Endothelial cell of umbilical vein (primary cell): ENCODE measurements around the gene APOL2. TPM values are rescaled to one million over a fixed set of nuclear protein-coding genes. Genes with fewer than 3 reads are reported as not detected.

ENCODE experiments used
- BruUV-seq: library from RNA; stranded (reverse); fragments of 400-500 nt; replicated peaks from 2 replicates; lab custom pipeline; 2021; lab: Mats Ljungman, UMichigan
- CTCF ChIA-PET: fragments of 300-600, 350-600 bp; sonication (Branson Sonifier 250); formaldehyde crosslinking; loops from one replicate; lab custom pipeline; 2021; ENCODE audit warnings: antibody characterized with exemption, inconsistent platforms; lab: Charles Lee
- POLR2A ChIA-PET: fragments of 300-600, 350-600 bp; sonication (Branson Sonifier 250); formaldehyde crosslinking; loops from one replicate; lab custom pipeline; 2021; ENCODE audit warnings: antibody characterized with exemption, inconsistent platforms; lab: Charles Lee
- DNase-seq: peaks from one replicate; pipeline ENCODE4 v3.0.0-alpha.2; 2011; ENCODE audit warnings: low read depth, low spot score
- FAIRE-seq: peaks from 2 replicates; lab custom pipeline; 2011; peaks lifted over from hg19 to GRCh38; lab: Jason Lieb, UNC
- H2AFZ ChIP-seq: 2 replicates; pipeline ENCODE4 v1.6.0; 2012; ENCODE audit warnings: low read depth, low read length, control low read depth, inconsistent platforms
- H3K27ac ChIP-seq: 2 replicates; pipeline ENCODE4 v1.5.1; 2011; ENCODE audit warnings: low read depth, mild to moderate bottlenecking, control low read depth, low read length, moderate library complexity; ENCODE audit not compliant: insufficient read depth
- H3K27me3 ChIP-seq, 2 experiments: 2 replicates each; pipeline versions ENCODE4 v1.6.0 to v1.6.1; 2011; ENCODE audit warnings: low read length in 2 of 2, mixed read lengths in 1 of 2; ENCODE audit not compliant: control insufficient read depth in 2 of 2, insufficient read depth in 2 of 2
- H3K36me3 ChIP-seq, 2 experiments: 2 replicates in 1 of 2; 3 replicates in 1 of 2; pipeline ENCODE4 v1.5.1; 2011; ENCODE audit warnings: low read length in 2 of 2, mild to moderate bottlenecking in 1 of 2, moderate library complexity in 1 of 2; ENCODE audit not compliant: control insufficient read depth in 2 of 2, insufficient read depth in 2 of 2; ENCODE audit errors: extremely low read depth in 1 of 2
- H3K4me1 ChIP-seq: 3 replicates; pipeline ENCODE4 v1.5.1; 2011; ENCODE audit warnings: mild to moderate bottlenecking, low read length; ENCODE audit not compliant: control insufficient read depth, insufficient read depth; ENCODE audit errors: extremely low read depth
- H3K4me2 ChIP-seq: 2 replicates; pipeline ENCODE4 v1.6.1; 2011; ENCODE audit warnings: low read length, control low read depth, mixed read lengths; ENCODE audit not compliant: insufficient read depth
- H3K4me3 ChIP-seq, 3 experiments: fragments of 200-600 bp in 1 of 3; sonication (generic), shearing (Covaris generic) in 1 of 3; replicated peaks in 1 of 3; 2 replicates each; pipeline ENCODE4 v1.5.1; 2011 to 2016; ENCODE audit warnings: control low read depth in 3 of 3, low read length in 3 of 3, mild to moderate bottlenecking in 2 of 3, inconsistent platforms in 1 of 3, low read depth in 1 of 3, moderate library complexity in 1 of 3; ENCODE audit not compliant: insufficient read depth in 1 of 3
- H3K79me2 ChIP-seq: 2 replicates; pipeline ENCODE4 v1.6.0; 2012; ENCODE audit warnings: low read length, inconsistent platforms; ENCODE audit not compliant: control insufficient read depth, insufficient read depth
- H3K9ac ChIP-seq: replicated peaks from 2 replicates; pipeline ENCODE3; 2011; ENCODE audit warnings: low read length, control low read depth; ENCODE audit not compliant: insufficient read depth; ENCODE audit errors: extremely low read depth
- H3K9me1 ChIP-seq: replicated peaks from 3 replicates; pipeline ENCODE4 v1.6.0; 2011; ENCODE audit warnings: mild to moderate bottlenecking, low read length; ENCODE audit not compliant: control insufficient read depth, insufficient read depth; ENCODE audit errors: extremely low read depth
- H3K9me3 ChIP-seq: replicated peaks from 2 replicates; pipeline ENCODE4 v1.5.1; 2012; ENCODE audit warnings: low read length, inconsistent platforms; ENCODE audit not compliant: control insufficient read depth, insufficient read depth
- H4K20me1 ChIP-seq: replicated peaks from 2 replicates; pipeline ENCODE3; 2011; ENCODE audit warnings: mild to moderate bottlenecking, low read length; ENCODE audit not compliant: control insufficient read depth, insufficient read depth; ENCODE audit errors: extremely low read depth
- EZH2 ChIP-seq: IDR thresholded peaks from 2 replicates; pipeline ENCODE4 v1.6.1; 2012; ENCODE audit warnings: borderline replicate concordance, low read depth, mild to moderate bottlenecking, moderate library complexity, low read length, inconsistent platforms; ENCODE audit not compliant: severe bottlenecking
- FOS ChIP-seq: IDR thresholded peaks from 2 replicates; pipeline ENCODE4 v1.6.1; 2011; ENCODE audit warnings: mild to moderate bottlenecking, low read length, moderate library complexity, borderline replicate concordance; ENCODE audit not compliant: insufficient read depth
- GATA2 ChIP-seq: IDR thresholded peaks from 2 replicates; pipeline ENCODE4 v1.7.0; 2011; ENCODE audit warnings: low read depth, mild to moderate bottlenecking, moderate library complexity, mixed read lengths, low read length; ENCODE audit not compliant: insufficient read length, insufficient read depth
- JUN ChIP-seq: IDR thresholded peaks from 2 replicates; pipeline ENCODE4 v1.6.1; 2011; ENCODE audit warnings: borderline replicate concordance, low read depth; ENCODE audit not compliant: insufficient read length, insufficient read depth
- MAX ChIP-seq: IDR thresholded peaks from 2 replicates; pipeline ENCODE4 v1.6.1; 2011; ENCODE audit not compliant: insufficient read depth, insufficient read length
- MYC ChIP-seq: IDR thresholded peaks from one replicate; pipeline ENCODE4 v1.6.1; 2011; ENCODE audit warnings: mild to moderate bottlenecking, low read depth, low read length
- POLR2A ChIP-seq: IDR thresholded peaks from 2 replicates; pipeline ENCODE4 v1.6.1; 2012; ENCODE audit warnings: low read depth, mild to moderate bottlenecking, control low read depth, low read length
- POLR2AphosphoS5 ChIP-seq: IDR thresholded peaks from 2 replicates; pipeline ENCODE4 v1.6.1; 2012; ENCODE audit warnings: low read depth, mild to moderate bottlenecking, control low read depth, low read length, moderate library complexity; ENCODE audit not compliant: insufficient read depth
- dilution Hi-C: fragments of 300-500 bp; cut with MboI; formaldehyde crosslinking; loops from one replicate; pipeline ENCODE4 v1.15.0; 2019; ENCODE audit warnings: low sequenced_read_pairs; ENCODE audit not compliant: extremely low pct_ligation_motif_present
- intact Hi-C: fragments of 100-400 bp; cut with micrococcal nuclease; formaldehyde crosslinking; loops from one replicate; pipeline ENCODE4 v1.10.0; 2022
- polyA plus RNA-seq, 4 experiments: library from polyadenylated mRNA; depleted of rRNA in 3 of 4; stranded (reverse) in 3 of 4; unstranded in 1 of 4; fragments of >200 nt; gene quantifications; 2 replicates each; pipeline versions ENCODE4 v1.2.1 to v1.2.3, GENCODE V29; 2011 to 2012; ENCODE audit warnings: missing spikeins in 1 of 4
- total RNA-seq: library from RNA; stranded (reverse); gene quantifications from 2 replicates; pipeline ENCODE4 v1.2.3, GENCODE V29; 2021
- TF ChIP-seq, protein P1 (sequence below), 2 donors: IDR thresholded peaks; 1 replicate in 1 of 2; 2 replicates in 1 of 2; pipeline ENCODE4 v1.5.1; 2011; ENCODE audit warnings: low read length in 2 of 2, mild to moderate bottlenecking in 2 of 2, moderate library complexity in 2 of 2, control low read depth in 1 of 2, inconsistent platforms in 1 of 2, low read depth in 1 of 2; ENCODE audit not compliant: insufficient read depth in 1 of 2; ENCODE audit errors: extremely low read depth in 1 of 2

Gene APOL2
- total and polyA plus RNA-seq, 2 donors (not counting 3 experiments of a cell fraction or from before 2014, with no cell fraction given) = 16.9 to 37.6 TPM

- DNase-seq (no peak), FAIRE-seq (no peak)
- H3K79me2 ChIP-seq = no peaks in the 10 kb centered on the region
- no peaks in the 10 kb centered on the region for H3K9me3 ChIP-seq
- dilution Hi-C loops (no loop called here), intact Hi-C loops (no loop called here)
- H3K9ac ChIP-seq = no peak overlapping the region
- no peaks in the 10 kb centered on the region for H3K4me1 ChIP-seq
- H4K20me1 ChIP-seq = no peaks in the 10 kb centered on the region
- H3K27me3 ChIP-seq = no peaks in the 10 kb centered on the region
- no peaks in the 10 kb centered on the region for H3K9me1 ChIP-seq
- no peak overlapping the region for H3K27ac ChIP-seq
- H3K36me3 ChIP-seq = no peaks in the 10 kb centered on the region
- TF ChIP-seq, protein P1, sequence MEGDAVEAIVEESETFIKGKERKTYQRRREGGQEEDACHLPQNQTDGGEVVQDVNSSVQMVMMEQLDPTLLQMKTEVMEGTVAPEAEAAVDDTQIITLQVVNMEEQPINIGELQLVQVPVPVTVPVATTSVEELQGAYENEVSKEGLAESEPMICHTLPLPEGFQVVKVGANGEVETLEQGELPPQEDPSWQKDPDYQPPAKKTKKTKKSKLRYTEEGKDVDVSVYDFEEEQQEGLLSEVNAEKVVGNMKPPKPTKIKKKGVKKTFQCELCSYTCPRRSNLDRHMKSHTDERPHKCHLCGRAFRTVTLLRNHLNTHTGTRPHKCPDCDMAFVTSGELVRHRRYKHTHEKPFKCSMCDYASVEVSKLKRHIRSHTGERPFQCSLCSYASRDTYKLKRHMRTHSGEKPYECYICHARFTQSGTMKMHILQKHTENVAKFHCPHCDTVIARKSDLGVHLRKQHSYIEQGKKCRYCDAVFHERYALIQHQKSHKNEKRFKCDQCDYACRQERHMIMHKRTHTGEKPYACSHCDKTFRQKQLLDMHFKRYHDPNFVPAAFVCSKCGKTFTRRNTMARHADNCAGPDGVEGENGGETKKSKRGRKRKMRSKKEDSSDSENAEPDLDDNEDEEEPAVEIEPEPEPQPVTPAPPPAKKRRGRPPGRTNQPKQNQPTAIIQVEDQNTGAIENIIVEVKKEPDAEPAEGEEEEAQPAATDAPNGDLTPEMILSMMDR (IDR thresholded peaks at IDR 0.05; ENCODE audit: extremely low read depth in 1 of 2, insufficient read depth in 1 of 2, low read depth in 1 of 2, low read length in 2 of 2) = no peak
- no peak for TF ChIP-seq JUN
- TF ChIP-seq EZH2 = no peak
- TF ChIP-seq GATA2 = no peak
- no peak for TF ChIP-seq MAX
- TF ChIP-seq FOS = no peak
- no peak for TF ChIP-seq MYC
- no peak for TF ChIP-seq POLR2A
- TF ChIP-seq POLR2AphosphoS5 = no peak
- BruUV-seq = no TSS peak
- no peak overlapping the region for H2AFZ ChIP-seq
- ChIA-PET CTCF (no interaction called here), POLR2A (no interaction called here)
- no peak overlapping the region for H3K4me2 ChIP-seq
- no peak overlapping the region for H3K4me3 ChIP-seq
Observed at GRCh38 chr22:36244522-36245391, 5.4 kb upstream of the APOL2 start.
